ENCODE results near the gene VPS11.
"Not testable (repeated sequence)": the region's sequence is repeated elsewhere in the genome, so short reads cannot be mapped to it uniquely, and the experiment has no call there.

Gene VPS11

DNA sequence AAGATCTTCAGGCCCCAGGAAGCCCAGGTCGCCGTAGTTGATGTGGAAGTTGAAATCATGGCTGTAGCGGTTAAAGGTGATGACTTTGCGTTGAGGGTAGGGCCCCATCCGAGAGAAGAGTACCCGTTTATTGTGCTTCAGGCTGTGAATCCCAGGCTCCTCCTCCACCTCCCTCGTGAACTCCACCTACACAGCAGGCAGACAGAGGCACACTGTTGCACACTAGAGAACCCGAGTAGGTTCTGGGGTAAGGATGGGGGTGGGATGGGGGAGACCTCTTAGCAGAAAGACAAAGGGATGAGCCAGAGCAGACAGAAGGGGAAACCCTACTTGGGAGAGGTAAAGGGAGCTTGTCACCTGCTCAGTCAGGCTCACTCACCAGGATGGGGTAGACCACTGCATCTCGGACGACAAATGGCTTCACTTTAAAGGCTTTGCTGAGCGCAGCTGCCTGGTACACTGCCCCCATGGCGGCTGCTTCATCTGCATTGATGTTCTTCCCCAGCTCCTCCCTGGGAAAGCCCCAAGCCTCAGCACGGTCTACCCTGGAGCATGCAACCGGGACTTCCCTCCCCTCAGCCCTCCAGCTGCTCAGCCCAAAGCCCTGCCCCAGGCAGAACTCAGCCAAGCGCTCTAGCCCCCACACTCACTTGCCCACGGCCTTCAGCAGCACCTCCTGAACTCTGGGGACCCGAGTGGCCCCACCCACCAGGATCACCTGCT lies 16.0 kb upstream of the VPS11 start:
- H3K27ac ChIP-seq = no peak overlapping the region
- TF ChIP-seq, protein P1, sequence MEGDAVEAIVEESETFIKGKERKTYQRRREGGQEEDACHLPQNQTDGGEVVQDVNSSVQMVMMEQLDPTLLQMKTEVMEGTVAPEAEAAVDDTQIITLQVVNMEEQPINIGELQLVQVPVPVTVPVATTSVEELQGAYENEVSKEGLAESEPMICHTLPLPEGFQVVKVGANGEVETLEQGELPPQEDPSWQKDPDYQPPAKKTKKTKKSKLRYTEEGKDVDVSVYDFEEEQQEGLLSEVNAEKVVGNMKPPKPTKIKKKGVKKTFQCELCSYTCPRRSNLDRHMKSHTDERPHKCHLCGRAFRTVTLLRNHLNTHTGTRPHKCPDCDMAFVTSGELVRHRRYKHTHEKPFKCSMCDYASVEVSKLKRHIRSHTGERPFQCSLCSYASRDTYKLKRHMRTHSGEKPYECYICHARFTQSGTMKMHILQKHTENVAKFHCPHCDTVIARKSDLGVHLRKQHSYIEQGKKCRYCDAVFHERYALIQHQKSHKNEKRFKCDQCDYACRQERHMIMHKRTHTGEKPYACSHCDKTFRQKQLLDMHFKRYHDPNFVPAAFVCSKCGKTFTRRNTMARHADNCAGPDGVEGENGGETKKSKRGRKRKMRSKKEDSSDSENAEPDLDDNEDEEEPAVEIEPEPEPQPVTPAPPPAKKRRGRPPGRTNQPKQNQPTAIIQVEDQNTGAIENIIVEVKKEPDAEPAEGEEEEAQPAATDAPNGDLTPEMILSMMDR (conservative IDR thresholded peaks at IDR 0.05) = no peak

DNA sequence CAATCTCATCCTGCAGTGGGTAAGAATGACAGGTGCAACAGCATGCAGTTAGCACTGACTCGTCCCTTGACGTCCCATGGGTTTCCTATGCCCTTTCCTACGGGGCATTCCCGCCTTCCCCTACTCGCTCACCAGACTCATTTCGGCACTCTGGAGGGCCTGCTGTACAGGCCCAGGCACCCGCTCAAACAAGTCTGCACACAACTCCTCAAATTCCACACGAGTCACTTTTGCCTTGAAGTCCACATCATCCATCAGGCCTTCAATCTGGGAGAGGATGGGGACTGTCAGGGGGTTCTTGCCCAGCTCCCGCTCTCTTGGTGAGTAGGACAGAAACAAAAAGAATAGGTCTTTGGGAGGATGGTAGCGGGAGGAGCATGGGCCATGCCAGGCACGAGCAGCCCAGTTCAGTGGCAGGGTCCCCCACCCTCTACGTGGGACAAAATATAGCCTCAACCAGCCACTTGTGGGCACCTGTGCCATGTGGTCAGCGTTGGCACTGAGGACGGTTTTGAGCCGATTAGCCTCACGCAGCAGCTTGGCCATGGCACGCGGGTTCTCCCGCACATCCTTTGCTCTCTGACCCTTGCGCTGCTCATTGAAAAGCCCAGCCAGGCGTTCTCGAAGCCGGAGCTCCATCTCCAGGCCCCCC lies 15.3 kb upstream of the VPS11 start:
- TF ChIP-seq, protein P1 (conservative IDR thresholded peaks at IDR 0.05) = no peak
- H3K27ac ChIP-seq = no peak overlapping the region

DNA sequence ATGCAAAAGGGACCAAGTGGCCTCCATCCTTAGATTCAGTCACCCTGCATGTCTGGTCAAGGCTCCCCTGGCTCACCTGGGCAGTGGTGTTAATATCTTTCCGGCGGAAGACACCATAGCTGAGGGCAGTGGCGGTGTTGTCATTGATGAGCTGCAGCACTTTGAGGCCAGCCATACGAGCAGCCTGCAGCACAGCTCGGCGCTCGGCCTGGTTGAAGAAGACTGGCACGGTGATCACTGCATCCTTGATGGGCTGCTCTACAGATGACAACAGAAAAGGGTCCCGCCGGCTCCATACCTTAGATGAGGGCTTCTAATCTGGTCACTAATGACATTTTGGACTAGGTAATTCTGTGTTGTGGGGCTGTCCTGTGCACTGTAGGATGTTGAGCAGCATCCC lies 13.2 kb upstream of the VPS11 start:
- TF ChIP-seq, protein P1 (conservative IDR thresholded peaks at IDR 0.05) = no peak
- no peak overlapping the region for H3K27ac ChIP-seq

DNA sequence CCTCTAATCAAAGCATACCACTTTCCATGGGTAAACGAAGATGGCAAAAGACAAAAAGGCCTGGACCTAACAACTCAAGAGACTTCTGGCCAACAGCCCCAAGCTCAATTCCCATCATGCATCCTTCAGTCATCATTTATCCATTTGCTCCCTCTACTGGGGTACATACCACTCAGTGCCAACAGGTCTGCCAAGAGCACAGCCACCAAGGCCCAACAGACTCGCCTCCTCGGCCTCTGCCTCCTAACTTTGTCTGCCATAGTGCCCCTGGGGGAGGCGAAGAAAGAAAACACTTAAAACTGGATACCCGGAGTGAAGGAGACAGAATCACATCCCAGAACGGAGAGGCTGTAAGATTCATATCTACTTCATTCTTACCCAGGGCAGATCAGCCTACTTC lies 11.7 kb upstream of the VPS11 start:
- peak overlapping the region; percentile 89 for H3K27ac ChIP-seq
- TF ChIP-seq, protein P1 (conservative IDR thresholded peaks at IDR 0.05) = 0 out of 2 replicates have a peak, but pooled peaks have one; percentile 21

DNA sequence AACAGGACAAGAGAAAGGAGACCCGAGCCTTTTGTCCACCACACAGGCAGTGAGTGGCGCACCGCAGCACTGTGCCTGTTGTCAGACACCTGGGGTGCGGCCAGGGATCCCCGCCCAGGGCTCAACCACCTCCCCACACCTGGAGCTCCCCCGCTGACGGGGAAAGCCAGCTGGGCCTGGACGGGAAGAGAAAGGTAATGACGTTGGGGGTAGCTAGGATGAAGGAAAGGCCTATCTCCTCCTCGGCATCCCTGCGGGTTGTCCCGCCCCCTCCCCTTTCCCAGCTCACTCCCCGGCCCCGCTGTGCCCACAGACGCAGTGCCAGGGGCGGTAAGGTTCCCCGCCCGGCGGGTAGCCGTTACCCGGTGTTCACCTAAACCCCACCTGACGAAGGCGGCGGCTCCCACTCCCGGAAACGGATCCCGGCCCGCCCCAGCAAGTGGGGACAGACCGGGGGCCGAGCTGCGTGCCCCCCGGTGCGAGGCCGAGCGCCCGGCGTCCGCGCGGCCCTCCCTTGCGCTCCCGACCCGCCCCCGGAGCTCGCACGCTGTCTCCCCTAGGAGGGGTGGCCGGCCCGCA lies 11.1 kb upstream of the VPS11 start:
- H3K27ac ChIP-seq = peak overlapping the region; percentile 89
- TF ChIP-seq, protein P1 (conservative IDR thresholded peaks at IDR 0.05) = no peak

DNA sequence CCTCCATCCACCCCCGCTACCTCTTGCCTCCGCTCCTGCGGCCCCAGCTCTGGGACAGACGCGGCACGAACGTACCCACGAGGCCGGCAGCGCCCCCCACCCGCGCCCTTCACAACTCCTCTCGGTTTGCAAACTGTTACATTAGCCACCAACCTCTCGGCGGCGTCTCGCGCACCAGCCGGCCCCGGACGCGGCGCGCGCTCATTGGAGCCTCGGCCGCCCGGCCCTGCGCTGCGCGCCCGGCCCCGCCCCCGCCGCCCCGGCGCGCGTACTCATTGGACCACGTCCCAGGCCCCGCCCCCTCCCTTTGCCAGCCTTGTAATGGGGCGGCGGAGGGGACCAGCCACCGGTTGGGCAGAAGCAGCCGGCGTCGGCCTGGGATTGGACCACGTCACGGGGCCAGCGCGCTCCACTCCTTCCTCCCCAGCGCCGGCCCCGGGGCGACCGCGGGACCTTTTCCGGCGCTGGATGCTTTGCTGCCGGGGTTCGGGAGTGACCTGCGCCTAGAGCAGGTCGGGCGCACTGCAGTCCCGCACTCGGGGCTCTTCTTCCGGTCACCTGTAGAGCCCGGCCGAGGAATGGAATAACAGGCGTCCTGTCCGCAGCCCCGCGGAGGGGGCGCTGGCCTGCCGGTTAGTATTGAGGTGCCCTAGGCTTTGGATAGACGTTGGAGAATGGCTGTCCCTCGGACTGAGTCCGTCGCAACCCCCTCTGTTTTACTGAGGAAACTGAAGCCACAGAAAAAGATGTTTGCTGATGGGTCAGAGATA lies 10.4 kb upstream of the VPS11 start, which contains the start of gene HYOU1:
Gene HYOU1, minus strand, starts transcription at position 206 of the 770 bp plus-strand sequence. CDS start 1,045 bp downstream, outside the sequence.
- peak within 1 kb of the TSS; percentile 89 for H3K27ac ChIP-seq
- TF ChIP-seq, protein P1 (conservative IDR thresholded peaks at IDR 0.05) = peak; percentile 19; the same call in 1 of the 2 replicates

DNA sequence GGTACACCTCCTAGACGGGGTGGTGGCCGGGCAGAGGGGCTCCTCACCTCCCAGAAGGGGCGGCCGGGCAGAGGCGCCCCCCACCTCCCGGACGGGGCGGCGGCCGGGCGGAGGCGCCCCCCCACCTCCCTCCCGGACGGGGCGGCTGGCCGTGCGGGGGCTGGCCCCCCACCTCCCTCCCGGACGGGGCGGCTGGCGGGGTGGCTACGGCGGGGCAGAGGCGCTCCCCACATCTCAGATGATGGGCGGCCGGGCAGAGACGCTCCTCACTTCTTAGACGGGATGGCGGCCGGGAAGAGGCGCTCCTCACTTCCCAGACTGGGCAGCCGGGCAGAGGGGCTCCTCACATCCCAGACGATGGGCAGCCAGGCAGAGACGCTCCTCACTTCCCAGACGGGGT lies 8.5 kb upstream of the VPS11 start:
- H3K27ac ChIP-seq = not testable (repeated sequence)
